C4-2B (cell line): ENCODE measurements around the gene MOCS1.
A peak's percentile ranks its signal among the peaks of the same experiment; 100 is the strongest.

Source experiments
- H3K27ac ChIP-seq: fragments of 450-650 bp; 2 replicates; pipeline ENCODE4 v1.5.1; 2017
- ZFX ChIP-seq: fragments of 450-650 bp; IDR thresholded peaks from 2 replicates; pipeline ENCODE4 v1.6.1; 2017
- TF ChIP-seq, protein P1 (sequence below): fragments of 450-650 bp; conservative IDR thresholded peaks from 2 replicates; pipeline ENCODE4 v1.5.1; 2017; ENCODE audit warnings: mild to moderate bottlenecking

The MOCS1 gene

DNA sequence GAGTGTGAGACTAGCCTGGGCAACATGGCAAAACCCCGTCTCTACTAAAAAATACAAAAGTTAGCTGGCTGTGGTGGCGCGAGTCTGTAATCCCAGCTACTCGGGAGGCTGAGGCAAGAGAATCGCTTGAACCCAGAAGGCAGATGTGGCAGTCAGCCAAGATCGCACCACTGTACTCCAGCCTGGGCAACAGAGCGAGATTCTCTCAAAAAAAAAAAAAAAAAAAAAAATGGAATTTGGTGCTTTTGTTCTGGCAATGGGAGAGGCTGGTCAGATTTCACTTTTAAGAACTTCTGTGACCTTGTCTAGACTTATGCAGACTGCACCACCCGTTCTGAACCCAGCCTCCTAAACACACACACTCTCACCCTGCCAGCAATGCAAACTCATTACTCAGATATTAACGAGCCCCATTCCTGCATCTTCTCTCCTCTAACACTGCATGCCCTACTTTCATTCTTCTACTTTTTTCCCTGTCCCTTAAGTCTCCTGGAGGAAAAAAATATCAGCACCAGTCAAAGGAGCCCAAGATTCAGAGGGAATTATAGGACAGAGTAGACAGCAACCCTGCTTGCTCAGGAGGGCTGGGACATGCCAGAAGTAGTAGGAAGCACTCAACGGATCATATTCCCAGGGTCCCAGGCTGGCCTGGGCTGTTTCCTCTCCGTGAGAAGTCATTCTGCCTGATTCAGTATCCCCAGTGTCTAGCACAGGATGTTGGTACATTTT is 4.4 kb downstream of the MOCS1 start:
- no peak overlapping the region; the same call in 1 of the 2 replicates for H3K27ac ChIP-seq
- no peak for TF ChIP-seq ZFX
- TF ChIP-seq, protein P1, sequence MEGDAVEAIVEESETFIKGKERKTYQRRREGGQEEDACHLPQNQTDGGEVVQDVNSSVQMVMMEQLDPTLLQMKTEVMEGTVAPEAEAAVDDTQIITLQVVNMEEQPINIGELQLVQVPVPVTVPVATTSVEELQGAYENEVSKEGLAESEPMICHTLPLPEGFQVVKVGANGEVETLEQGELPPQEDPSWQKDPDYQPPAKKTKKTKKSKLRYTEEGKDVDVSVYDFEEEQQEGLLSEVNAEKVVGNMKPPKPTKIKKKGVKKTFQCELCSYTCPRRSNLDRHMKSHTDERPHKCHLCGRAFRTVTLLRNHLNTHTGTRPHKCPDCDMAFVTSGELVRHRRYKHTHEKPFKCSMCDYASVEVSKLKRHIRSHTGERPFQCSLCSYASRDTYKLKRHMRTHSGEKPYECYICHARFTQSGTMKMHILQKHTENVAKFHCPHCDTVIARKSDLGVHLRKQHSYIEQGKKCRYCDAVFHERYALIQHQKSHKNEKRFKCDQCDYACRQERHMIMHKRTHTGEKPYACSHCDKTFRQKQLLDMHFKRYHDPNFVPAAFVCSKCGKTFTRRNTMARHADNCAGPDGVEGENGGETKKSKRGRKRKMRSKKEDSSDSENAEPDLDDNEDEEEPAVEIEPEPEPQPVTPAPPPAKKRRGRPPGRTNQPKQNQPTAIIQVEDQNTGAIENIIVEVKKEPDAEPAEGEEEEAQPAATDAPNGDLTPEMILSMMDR = no peak

DNA sequence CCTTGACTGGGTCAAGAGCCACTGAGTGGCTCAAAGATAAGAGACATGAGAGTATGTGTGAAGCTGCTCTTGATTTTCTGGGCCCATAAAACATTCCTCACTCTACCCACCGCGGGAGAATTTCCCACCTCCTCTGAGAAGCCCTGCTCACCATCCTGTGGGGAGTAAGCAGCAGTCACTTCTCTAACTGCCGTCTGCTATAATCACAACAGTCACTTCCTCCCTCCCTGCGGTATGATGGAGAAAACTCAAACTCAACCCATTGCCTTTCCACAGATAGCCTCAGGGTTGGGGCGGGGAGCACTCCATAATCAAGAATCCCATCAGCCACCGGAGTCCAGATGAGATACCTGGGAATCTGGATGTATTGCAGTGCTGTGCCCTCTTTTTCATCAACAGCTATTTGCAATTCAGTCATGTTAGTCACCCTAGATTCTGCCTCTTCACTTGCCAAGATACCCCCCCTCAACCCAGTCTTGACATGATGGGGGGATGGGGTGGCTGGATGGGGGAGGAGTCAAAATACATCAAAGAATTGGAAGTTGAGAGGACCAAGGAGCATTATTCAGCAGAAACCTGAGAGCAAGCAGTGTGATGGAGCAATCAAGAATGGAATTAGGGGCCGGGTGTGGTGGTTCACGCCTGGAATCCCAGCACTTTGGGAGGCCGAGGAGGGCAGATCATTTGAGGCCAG is 5.1 kb downstream of the MOCS1 start:
- H3K27ac ChIP-seq = no peak overlapping the region

DNA sequence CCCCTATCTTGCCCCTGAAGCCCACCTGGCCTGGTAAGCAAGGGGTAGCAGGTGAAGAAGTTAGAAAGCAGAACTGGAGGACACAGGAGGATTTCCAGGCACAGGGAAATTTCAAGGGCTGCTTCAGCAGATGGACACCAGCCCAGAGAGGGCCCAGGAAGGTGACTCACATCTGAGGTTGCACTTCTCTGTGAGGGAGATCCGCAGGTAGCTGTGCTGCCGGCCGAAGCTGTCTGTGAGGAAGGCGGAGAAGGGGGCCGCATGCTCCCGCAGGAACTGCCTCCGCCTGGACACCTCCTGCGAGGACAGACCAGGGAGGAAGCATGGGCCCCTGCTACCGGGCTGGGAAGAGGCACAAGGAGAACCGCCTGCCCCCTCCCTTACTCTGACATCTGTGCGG is 7.1 kb downstream of the MOCS1 start:
- no peak for TF ChIP-seq ZFX
- TF ChIP-seq, protein P1 = no peak
- no peak overlapping the region for H3K27ac ChIP-seq

More for the DNA sequence above, 5.1 kb downstream of the MOCS1 start:
- TF ChIP-seq ZFX = no peak
- TF ChIP-seq, protein P1 = no peak

DNA sequence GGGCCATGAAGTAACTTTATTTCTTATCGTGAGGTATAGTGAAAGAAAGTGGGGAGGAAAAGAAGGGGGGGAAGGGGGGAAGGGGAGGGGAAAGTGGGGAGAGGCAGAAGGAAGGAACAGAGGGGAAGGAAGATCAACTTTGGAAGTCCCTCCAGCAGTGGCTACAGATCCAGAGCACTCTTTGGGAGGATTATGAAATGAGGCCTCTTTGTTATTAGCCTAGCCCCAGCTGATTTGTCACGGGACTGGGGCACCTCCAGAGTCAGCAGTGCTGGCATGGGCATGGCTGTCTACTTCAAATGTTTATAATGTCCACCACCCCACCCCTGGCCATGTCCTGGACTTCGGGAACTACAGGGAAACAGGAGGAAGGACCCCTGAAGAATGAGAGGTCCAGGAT is 7.6 kb downstream of the MOCS1 start:
- TF ChIP-seq ZFX = no peak
- TF ChIP-seq, protein P1 = no peak
- no peak overlapping the region for H3K27ac ChIP-seq

DNA sequence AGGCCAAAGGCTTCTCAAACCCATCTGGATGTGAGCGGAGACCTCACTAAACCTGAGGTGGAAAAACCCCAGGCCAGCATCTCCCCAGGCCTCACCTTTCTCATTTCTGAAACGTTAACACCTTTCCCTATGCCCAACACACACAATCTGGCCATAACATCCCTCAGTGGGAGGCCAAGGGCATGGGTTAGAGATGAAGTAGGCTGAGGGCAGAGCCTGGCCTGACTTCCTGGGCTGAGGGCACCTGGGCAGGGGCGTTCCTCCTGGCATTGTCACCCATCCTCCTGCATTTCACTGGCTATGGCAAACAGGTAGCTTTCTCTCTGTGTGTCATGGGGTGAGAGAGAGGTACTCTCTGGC is 8.4 kb downstream of the MOCS1 start:
- H3K27ac ChIP-seq = no peak overlapping the region
- no peak for TF ChIP-seq ZFX
- TF ChIP-seq, protein P1 = no peak

DNA sequence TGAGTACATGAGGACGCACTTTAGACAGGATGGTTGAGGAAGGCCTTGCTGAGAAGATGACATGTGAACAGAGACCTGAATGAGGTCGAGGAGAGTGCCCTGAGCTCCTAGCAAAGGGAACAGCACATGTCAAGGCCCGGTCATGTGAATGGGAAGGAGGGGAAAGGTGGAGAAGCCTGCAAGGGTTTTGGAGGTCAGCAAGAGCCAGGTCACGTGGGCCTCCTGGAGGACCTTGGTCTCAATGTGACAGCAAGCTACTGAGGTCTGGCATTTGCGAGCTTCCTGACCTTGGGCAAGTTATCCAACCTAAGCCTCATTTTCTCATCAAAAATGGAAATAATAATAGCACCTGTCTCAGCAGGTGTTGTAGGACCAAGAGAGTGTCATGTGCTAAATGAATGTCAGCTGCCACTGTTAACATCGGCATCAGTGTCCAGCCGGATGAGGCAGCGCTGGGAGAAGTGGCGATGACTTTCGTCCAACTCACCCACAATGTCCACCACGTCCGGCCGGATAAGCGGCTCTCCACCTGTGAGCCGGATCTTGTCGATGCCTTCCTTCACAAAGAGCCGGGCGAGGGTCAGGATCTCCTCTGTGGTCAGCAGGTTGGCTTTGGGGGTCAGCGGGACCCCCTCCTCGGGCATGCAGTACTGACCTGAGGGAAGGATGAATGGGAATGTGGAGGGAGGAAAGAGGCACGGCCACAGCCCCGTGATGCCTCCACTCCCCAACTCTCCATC is 8.9 kb downstream of the MOCS1 start:
- H3K27ac ChIP-seq = peak overlapping the region; percentile 88
- TF ChIP-seq ZFX = no peak
- TF ChIP-seq, protein P1 = no peak

DNA sequence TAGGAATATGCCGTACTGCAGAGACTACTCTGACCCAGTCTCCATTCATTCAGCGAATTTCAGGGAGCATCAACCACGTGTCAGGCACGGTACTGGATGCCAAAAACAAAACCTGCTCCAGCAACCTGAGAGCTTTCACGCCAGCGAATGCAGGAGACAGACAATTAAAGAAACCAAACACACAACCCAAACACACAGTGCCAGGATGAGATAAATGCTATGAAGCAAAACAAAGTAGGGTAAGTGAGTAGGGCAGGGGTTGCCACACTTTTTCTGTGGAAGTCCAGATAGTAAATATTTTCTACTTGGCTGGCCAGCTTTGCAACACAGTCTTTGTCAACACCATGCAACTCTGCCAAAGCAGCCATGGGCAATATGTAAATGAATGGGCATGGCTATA is 10.0 kb downstream of the MOCS1 start:
- peak overlapping the region; percentile 88 for H3K27ac ChIP-seq
- TF ChIP-seq ZFX = no peak
- TF ChIP-seq, protein P1 = no peak
